ELF-1 (cell line): ENCODE data around the gene FTH1.

Experiments
- DNase-seq: peaks from one replicate; pipeline ENCODE4 v3.0.0-alpha.2; 2016; ENCODE audit warnings: low read depth, low spot score

FTH1 gene

GRCh38 chr11:61949169-61950034 lies 18.0 kb downstream of the FTH1 start:
- peak; percentile 72 for DNase-seq

DNA sequence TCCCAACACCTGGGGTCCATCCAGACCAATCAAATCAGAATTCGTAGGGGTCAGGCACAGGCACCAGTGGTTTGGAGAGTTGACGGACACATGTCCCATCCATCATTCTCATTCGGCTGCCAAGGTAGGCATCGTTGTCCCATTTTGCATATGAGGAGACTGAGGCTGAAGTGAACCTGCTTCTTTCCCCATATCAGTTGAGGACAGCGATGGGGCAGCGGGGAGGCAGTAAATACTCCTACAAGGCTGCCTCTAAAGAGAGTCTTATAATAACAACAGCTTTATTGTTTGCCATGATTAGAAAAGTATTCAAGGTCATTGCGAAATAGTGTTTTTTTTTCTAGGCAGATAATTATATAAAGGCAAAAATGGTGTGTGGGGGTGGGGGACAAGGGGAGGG lies 18.9 kb downstream of the FTH1 start:
- no peak for DNase-seq

DNA sequence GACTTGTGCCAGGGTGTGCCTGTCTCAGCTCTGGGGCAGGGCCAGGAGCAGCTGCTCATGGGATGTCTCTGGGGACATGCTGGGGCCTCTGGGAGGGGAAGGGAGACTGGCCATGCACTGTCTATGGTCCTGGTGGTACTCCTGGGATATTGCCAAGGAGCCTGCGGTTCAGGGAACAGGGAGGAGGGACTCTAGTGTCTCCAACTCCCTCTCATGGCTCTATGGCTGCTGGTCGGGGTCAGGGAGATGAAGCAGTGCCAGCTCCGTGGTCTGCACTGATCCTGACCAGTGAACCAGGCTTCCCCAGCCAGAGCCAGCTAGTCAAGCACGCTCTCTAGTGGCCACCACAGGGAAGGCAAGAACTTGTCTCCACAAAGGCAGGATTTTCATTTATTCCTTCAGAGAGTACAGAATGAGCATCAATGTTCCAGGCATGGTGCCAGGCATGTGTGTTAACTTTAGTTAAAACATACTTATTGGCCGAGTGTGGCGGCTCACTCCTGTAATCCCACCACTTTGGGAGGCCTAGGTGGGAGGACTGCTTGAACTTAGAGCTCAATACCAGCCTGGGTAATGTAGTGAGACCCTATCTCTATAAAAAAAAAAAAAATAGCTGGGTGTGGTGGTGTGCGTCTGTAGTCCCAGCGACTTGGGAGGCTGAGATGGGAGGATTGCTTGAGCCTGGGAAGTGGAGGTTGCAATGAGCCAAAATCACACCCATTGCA lies 19.8 kb downstream of the FTH1 start:
- peak; percentile 89 for DNase-seq

DNA sequence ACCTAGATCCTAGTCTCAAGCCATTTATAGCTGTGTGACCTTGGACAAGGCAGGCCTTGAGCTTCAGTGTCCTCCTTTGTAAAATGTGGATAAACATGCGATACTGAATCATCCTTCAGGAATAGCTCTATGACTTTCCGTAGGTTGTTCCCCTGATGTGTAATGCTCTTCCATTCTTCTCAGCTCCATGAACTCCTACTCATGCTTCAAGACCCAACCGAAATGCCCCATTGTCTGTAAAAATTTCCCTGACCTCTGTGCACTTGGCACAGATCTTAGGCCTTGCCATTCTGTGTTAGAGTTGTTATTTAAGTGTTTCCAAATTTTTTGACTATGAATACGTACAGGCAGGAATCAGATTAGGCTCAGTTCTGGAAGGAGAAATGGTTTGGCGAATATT lies 20.5 kb downstream of the FTH1 start:
- DNase-seq, result no peak

DNA sequence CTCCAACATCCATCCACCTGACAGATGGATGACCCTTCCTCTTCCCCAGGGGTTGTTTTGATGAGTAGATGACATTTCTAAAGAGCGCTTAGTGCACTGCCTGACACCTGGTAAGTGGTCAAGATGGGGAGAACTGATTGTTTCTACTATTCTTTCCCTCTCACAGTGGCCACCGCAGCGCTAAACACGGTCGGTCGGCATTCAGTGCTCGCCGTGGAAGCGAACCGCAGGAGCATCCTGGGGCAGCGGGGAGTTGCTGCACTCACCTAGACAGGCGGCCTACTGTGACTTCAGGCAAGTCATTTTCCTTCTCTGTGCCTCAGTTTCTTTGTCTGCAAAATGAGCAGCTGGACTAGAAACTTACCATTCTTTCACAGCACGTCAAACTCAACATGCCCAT lies 22.2 kb downstream of the FTH1 start:
- DNase-seq, result no peak

DNA sequence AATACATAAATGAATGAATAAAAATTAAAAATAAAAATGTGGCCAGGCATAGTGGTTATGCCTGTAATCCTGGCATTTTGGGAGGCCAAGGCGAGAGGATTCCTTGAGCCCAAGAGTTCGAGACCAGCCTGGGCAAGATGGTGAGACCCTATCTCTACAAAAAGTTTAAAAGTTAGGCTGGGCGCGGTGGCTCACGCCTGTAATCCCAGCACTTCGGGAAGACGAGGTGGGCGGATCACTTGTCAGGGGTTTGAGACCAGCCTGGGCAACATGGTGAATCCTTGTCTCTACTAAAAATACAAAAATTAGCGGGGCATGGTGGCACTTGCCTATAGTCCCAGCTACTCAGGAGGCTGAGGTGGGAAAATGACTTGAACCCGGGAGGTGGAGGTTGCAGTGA lies 27.0 kb downstream of the FTH1 start:
- DNase-seq, result no peak

DNA sequence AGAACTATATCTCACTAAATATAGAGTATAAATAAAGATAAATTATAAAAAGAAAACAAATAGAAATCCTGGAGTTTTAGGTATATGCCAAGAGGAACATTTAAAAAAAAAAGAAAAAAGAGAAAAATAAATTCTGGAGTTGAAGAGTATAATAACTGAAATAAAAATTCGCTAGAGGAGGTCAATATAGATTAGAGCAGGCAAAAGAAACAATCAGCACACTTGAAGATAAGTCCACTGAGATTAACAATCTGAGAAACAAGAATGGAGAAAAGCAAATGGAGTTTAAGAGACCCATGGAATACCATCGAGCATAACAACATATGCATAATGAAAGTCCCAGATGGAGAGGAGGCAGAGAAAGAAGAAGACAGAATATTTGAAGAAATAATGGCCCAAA lies 31.6 kb downstream of the FTH1 start:
- no peak for DNase-seq

DNA sequence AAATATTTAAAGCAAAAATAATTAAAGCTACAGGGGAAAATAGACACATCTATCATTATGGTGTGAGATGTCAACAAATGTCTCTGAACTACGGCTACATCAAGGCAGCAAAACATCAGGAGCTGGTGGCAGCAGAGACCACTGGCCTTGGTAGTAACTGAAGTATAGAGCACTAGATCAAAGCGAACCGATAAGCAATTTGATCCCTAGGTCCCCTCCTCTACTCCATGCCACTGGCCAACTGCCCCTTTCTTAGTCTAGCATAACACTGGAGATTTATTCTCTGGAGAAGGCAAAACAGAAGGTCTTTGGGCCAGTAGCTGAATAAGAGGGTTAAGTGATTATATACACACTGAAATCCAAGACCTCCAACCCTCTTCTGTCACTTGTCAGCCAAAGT lies 36.5 kb downstream of the FTH1 start:
- DNase-seq, result no peak

DNA sequence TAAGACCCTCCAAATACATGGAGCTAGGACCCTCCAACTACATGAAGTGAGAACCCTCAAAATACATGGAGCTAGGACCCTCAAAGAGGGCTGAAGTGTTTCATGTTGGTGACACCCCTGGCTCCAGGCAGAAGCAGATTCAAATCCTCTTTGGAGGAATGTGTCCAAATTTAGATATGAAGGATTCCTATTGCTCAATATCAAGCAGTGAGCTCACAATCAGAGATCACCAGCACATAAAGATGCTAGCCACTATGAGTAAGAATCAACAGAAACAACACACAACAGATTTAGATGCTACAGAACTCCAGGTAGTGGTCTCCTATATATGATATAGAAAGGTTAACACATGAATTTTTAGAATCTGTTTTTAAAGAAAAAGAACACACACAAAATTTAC lies 38.8 kb downstream of the FTH1 start:
- no peak for DNase-seq

DNA sequence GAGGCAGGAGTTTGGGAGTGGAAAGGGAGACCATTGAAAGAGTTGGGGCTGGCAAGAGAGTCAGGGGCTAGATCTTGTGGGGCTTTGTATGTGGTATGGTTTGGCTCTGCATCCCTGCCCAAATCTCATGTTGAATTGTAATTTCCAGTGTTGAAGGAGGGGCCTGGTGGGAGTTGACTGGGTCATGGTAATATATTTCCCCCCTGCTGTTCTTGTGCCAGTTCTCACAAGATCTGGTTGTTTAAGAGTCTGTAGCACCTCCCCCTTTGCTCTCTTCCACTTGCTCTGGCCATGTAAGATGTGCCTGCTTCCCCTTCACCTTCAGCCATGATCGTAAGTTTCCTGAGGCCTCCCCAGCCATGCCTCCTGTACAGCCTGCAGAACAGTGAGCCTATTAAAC lies 39.9 kb downstream of the FTH1 start:
- DNase-seq, result no peak

GRCh38 chr11:61926235-61926634 lies 41.2 kb downstream of the FTH1 start:
- no peak for DNase-seq

DNA sequence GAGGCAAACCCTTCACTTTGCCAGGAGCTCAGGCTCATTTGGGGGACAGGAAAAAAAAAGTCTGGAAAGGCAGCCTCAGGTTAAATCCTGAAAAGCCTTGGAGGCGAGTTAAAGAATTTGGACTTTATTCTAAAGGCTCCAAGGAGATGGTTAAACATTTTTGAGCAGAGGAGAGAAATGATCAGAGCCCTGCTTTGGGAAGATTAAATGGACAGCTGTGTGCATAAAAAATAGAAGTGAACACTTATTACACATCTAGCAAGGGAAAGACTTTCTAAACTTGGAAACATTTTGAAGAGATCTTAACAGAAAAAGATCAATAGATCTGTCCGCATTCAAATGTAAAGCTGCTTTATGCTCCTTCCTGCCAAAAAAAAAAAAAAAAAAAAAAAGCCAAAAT lies 41.7 kb downstream of the FTH1 start:
- DNase-seq, result no peak

DNA sequence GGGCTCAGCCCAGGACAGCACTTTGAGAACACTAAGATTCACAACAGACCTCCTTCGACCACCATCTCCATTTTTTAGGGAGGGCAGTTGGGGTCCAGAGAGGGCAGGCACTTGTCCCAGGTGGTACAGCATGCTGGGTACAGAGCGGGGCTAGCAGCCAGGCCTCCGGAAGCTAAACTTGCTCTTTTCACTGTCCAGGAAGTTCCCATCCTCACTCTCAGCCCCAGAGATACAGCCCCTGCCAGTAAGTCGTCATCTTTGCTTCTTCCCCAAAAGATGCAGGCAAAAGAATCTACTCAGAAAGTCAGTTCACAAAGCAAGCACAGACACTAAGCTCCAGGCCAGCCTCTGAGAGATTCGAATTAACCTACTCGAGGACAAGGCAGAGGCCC lies 43.4 kb downstream of the FTH1 start:
- no peak for DNase-seq

DNA sequence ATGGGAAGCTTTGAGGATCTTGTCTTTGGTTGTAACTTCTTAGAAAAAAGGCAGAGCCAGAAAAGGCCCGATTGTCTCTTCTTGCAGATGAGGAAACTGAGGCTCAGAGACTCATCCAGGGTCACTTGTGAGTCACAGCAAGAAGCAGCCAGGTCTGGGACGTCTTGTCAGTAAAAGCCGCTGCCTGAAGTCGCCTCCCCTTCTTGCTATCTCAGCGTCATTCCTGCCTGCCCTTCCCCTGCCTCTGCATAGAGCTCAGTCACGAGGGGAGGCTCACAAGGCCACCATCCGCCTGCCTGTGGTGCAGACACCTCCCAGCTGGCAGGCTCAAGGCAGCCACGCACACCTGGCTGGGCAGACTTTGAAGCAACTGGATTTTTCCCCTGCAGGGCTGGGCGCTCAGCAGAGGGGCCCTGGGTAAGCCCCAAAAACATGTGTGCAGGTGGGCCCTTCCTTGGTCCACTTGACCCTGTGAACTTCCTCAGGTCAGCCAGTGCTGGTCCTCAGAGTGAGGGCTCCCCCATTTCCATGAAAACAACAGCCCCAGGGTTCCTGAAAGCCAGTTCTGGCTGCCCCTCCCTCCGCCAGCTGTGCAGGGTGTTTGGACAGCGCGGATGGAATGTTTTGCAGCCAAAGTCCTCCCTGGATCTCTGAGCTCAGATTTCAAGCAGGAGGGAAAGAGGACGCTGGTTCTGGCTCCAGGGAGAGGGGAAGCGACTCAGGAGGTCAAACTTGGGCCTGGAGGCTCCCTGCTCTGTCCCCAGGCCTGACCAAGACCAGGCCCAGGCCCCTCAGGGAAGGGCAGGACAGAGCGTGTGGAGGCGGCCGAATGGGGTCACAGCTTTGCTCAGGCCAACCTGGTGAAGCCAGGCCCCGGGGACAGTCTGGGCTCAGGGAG lies 44.0 kb downstream of the FTH1 start:
- peak; percentile 90 for DNase-seq

GRCh38 chr11:61922539-61922938 lies 44.9 kb downstream of the FTH1 start:
- no peak for DNase-seq

DNA sequence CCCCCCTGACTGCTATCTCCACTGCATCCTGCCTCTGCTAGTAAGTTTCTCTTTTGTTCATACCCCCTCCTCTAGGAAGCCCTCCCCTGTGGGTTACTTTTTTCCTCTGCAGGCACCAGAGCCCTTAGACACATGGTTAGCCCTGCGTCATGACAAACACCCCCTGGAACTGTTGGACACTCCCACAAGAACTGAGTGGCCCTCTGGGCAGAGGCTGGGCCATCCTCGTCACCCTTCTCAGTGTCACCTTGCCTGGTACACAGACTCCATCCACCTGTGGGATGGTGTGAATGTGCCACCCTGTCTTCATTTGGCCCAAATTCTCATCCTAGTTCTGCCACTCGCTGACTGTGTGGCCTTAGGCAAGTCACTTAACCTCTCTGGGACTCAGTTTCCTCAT lies 46.0 kb downstream of the FTH1 start:
- no peak for DNase-seq

GRCh38 chr11:61919705-61920631 lies 47.5 kb downstream of the FTH1 start:
- no peak for DNase-seq

GRCh38 chr11:61918938-61919704 lies 48.3 kb downstream of the FTH1 start:
- no peak for DNase-seq

DNA sequence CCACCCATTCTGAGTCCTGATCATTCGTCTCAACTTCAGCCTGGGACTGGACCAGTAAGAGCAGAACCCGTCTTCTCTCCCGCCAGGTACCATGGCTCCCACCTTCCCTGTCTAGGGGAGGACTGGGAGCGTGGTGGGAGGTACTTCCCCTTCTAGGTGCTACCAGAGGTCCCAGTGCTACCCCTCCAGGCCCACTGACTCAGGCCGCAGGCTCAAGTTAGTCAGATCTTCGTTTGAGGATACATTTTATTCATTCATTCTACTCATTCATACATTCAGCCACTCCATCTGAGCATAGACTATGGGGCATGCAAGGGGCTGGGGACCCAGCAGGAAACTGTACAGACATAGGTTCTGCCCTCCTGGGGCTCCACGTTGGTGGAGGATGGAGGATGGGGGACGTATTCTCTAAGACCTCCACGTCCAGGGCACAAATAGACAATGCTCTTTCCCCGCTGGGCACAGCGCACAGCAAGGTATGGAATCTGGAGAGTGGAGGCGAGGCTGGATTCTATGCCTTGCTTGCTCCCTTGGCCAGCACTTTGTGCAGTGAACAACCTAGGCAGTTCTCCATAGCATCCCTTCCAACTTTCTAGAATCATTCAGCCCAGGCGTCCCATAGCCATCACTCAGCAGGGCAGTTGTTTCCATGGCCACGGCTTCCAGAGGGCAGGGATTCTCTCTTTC lies 49.0 kb downstream of the FTH1 start:
- DNase-seq, result no peak
